Measurements from ENCODE around the gene AGL.

The AGL gene

GRCh38 chr1:99963041-99963795, 113.1 kb downstream of the AGL start:
- DNase-seq: no peak
- no peak overlapping the region for H3K4me3 ChIP-seq (ENCODE audit: control insufficient read depth in 1 of 7, extremely low read depth in 1 of 7, insufficient read depth in 4 of 7, low read depth in 2 of 7, low read length in 6 of 7)
- H3K4me1 ChIP-seq (ENCODE audit: control extremely low read depth in 1 of 4, control insufficient read depth in 4 of 4, insufficient read depth in 4 of 4, low read length in 3 of 4): no peaks in the 10 kb centered on the region
- no peaks in the 10 kb centered on the region for H3K36me3 ChIP-seq (ENCODE audit: control insufficient read depth in 4 of 4, insufficient read depth in 4 of 4, low read length in 3 of 4)
- ChIA-PET POLR2A (interaction anchor here (0.7 kb wide), 1 partner anchor 39 kb away, joined by 3 read pairs; no protein-coding TSS in a partner anchor), CTCF (interaction anchor here (1.6 kb wide), 1 partner anchor 10 kb away, joined by 4 read pairs; no protein-coding TSS in a partner anchor)
- H3K27ac ChIP-seq (ENCODE audit: insufficient read depth in 1 of 2, low read depth in 1 of 2, low read length in 2 of 2, poor library complexity in 1 of 2, severe bottlenecking in 2 of 2): no peak overlapping the region
- H3K9me3 ChIP-seq (ENCODE audit: control extremely low read depth in 1 of 5, control insufficient read depth in 4 of 5, insufficient read depth in 2 of 5, low read depth in 1 of 5, low read length in 4 of 5): no peaks in the 10 kb centered on the region
- no peaks in the 10 kb centered on the region for H3K27me3 ChIP-seq (replicated peaks in 2 of 5; ENCODE audit: control insufficient read depth in 4 of 5, insufficient read depth in 5 of 5, low read length in 4 of 5)

DNA sequence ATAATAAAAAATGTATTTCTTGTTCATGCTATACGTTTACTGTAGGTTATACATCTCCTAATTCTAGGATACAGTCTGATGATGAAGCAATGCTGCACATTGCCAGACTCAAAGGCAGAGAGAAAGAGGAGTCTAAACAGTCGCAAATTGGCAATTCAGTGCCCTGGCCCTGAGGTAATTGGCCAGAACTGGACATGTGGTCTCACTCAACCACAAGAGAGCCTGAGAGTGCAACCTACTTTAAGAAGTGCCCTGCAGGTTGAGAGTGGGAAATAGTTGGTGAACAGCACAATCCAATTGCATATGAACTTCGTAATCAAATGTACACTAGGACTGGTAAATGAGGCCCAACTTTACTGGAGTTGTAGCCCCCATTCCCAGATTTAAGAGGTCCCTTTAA, 114.6 kb downstream of the AGL start:
- Histone ChIP-seq H3K27me3 (replicated peaks in 2 of 5; ENCODE audit: control insufficient read depth in 4 of 5, insufficient read depth in 5 of 5, low read length in 4 of 5) (no peaks in the 10 kb centered on the region), H3K27ac (ENCODE audit: insufficient read depth in 1 of 2, low read depth in 1 of 2, low read length in 2 of 2, poor library complexity in 1 of 2, severe bottlenecking in 2 of 2) (no peak overlapping the region), H3K9me3 (ENCODE audit: control extremely low read depth in 1 of 5, control insufficient read depth in 4 of 5, insufficient read depth in 2 of 5, low read depth in 1 of 5, low read length in 4 of 5) (no peaks in the 10 kb centered on the region), H3K4me3 (ENCODE audit: control insufficient read depth in 1 of 7, extremely low read depth in 1 of 7, insufficient read depth in 4 of 7, low read depth in 2 of 7, low read length in 6 of 7) (no peak overlapping the region), H3K4me1 (ENCODE audit: control extremely low read depth in 1 of 4, control insufficient read depth in 4 of 4, insufficient read depth in 4 of 4, low read length in 3 of 4) (peaks cover 3 to 10% (median 5%) of the 10 kb centered on the region in 4 experiments), H3K36me3 (ENCODE audit: control insufficient read depth in 4 of 4, insufficient read depth in 4 of 4, low read length in 3 of 4) (no peaks in the 10 kb centered on the region)
- 100% methylated on average over 3 of the region's 3 CpGs for WGBS (ENCODE audit: insufficient coverage)
- CTCF ChIA-PET: interaction anchor here (1.0 to 1.6 kb wide), 3 partner anchors 9 to 17 kb away, joined by 3 to 4 read pairs (median 3); no protein-coding TSS in a partner anchor
- POLR2A ChIA-PET: no interaction called here
- peak in 1 of 3 donors; percentile 26 for DNase-seq

DNA sequence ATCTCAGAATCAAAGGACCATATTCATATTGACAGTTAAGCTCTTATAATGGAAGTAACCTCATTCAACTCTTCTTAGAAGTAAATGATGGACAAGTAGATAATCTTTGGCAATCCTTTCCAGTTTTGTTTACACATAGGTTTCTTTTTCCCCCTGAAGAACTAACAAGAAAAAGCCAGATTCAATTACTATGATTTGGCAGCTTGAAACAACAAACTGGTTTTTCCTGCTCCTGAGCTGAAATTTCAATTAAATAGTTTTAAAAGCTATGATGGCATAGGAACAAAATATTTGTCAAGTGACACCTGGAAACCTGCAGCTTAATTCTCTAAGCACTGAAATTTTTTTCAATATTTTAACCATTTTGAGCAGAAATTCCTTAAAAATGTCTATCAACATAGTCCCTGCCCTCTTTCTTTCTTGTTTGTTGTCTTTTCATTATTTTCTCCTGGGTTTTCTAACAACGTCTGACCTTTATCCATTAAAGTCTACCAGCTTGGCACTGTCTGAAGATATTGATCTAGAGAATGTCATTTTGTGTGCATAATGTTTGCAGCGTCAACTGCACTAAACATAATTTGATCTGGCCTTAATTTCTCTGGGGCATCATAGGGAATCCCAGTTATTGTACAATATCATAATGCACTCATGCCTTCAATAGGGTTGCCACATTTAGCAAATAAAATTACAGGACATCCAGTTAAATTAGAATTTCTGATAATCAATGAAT, 115.7 kb downstream of the AGL start:
- H3K4me1 ChIP-seq (ENCODE audit: control extremely low read depth in 1 of 4, control insufficient read depth in 4 of 4, insufficient read depth in 4 of 4, low read length in 3 of 4): peaks cover 6 to 18% (median 11%) of the 10 kb centered on the region in 4 experiments
- H3K27me3 ChIP-seq (replicated peaks in 2 of 5; ENCODE audit: control insufficient read depth in 4 of 5, insufficient read depth in 5 of 5, low read length in 4 of 5): no peaks in the 10 kb centered on the region
- H3K36me3 ChIP-seq (ENCODE audit: control insufficient read depth in 4 of 4, insufficient read depth in 4 of 4, low read length in 3 of 4): no peaks in the 10 kb centered on the region
- ChIA-PET POLR2A (no interaction called here), CTCF (no interaction called here)
- H3K4me3 ChIP-seq (ENCODE audit: control insufficient read depth in 1 of 7, extremely low read depth in 1 of 7, insufficient read depth in 4 of 7, low read depth in 2 of 7, low read length in 6 of 7): no peak overlapping the region
- H3K9me3 ChIP-seq (ENCODE audit: control extremely low read depth in 1 of 5, control insufficient read depth in 4 of 5, insufficient read depth in 2 of 5, low read depth in 1 of 5, low read length in 4 of 5): no peaks in the 10 kb centered on the region
- no peak for DNase-seq
- 100% methylated on average over 1 of the region's 2 CpGs for WGBS (ENCODE audit: insufficient coverage)
- no peak overlapping the region for H3K27ac ChIP-seq (ENCODE audit: insufficient read depth in 1 of 2, low read depth in 1 of 2, low read length in 2 of 2, poor library complexity in 1 of 2, severe bottlenecking in 2 of 2)

GRCh38 chr1:99968214-99968613, 118.1 kb downstream of the AGL start:
- Histone ChIP-seq H3K27me3 (replicated peaks in 2 of 5; ENCODE audit: control insufficient read depth in 4 of 5, insufficient read depth in 5 of 5, low read length in 4 of 5) (no peaks in the 10 kb centered on the region), H3K36me3 (ENCODE audit: control insufficient read depth in 4 of 4, insufficient read depth in 4 of 4, low read length in 3 of 4) (no peaks in the 10 kb centered on the region), H3K9me3 (ENCODE audit: control extremely low read depth in 1 of 5, control insufficient read depth in 4 of 5, insufficient read depth in 2 of 5, low read depth in 1 of 5, low read length in 4 of 5) (no peaks in the 10 kb centered on the region), H3K4me3 (ENCODE audit: control insufficient read depth in 1 of 7, extremely low read depth in 1 of 7, insufficient read depth in 4 of 7, low read depth in 2 of 7, low read length in 6 of 7) (no peak overlapping the region), H3K4me1 (ENCODE audit: control extremely low read depth in 1 of 4, control insufficient read depth in 4 of 4, insufficient read depth in 4 of 4, low read length in 3 of 4) (peaks cover 9 to 20% (median 14%) of the 10 kb centered on the region in 4 experiments), H3K27ac (ENCODE audit: insufficient read depth in 1 of 2, low read depth in 1 of 2, low read length in 2 of 2, poor library complexity in 1 of 2, severe bottlenecking in 2 of 2) (no peak overlapping the region)
- 100% methylated on average over 4 of the region's 4 CpGs for WGBS (ENCODE audit: insufficient coverage)
- POLR2A ChIA-PET: no interaction called here
- CTCF ChIA-PET: no interaction called here
- no peak for DNase-seq

DNA sequence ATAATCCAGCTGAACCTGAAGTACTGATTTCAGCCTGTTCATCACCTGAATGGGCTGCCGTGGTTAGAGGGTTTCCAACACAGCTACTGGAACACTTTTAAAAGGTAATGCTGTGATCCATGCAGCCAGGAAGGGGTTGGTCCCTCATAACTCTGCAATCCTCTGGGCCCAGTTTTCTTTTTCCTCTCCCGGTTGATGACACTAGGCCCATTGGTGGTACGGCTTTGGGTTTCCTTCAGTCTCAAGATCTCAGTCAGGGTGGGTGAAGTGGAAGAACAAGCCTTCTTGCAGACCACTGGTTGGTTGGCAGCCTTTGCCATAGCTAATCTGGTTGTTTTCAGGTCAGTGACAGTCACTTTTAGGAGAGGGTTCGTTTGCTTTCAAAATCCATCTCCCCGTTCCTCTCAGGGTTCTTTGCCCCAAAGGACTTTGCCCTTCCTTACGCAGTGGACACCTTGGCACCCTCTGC, 119.1 kb downstream of the AGL start:
- ChIA-PET CTCF (interaction anchor here (0.7 to 1.5 kb wide), 2 partner anchors 40 to 57 kb away, joined by 3 read pairs; no protein-coding TSS in a partner anchor), POLR2A (no interaction called here)
- Histone ChIP-seq H3K4me3 (ENCODE audit: control insufficient read depth in 1 of 7, extremely low read depth in 1 of 7, insufficient read depth in 4 of 7, low read depth in 2 of 7, low read length in 6 of 7) (peak overlapping the region; percentile 53 to 95 (median 91)), H3K27me3 (replicated peaks in 2 of 5; ENCODE audit: control insufficient read depth in 4 of 5, insufficient read depth in 5 of 5, low read length in 4 of 5) (no peaks in the 10 kb centered on the region), H3K27ac (ENCODE audit: insufficient read depth in 1 of 2, low read depth in 1 of 2, low read length in 2 of 2, poor library complexity in 1 of 2, severe bottlenecking in 2 of 2) (peak overlapping the region; percentile 35 to 84), H3K36me3 (ENCODE audit: control insufficient read depth in 4 of 4, insufficient read depth in 4 of 4, low read length in 3 of 4) (no peaks in the 10 kb centered on the region), H3K4me1 (ENCODE audit: control extremely low read depth in 1 of 4, control insufficient read depth in 4 of 4, insufficient read depth in 4 of 4, low read length in 3 of 4) (peaks cover 9 to 20% (median 14%) of the 10 kb centered on the region in 4 experiments), H3K9me3 (ENCODE audit: control extremely low read depth in 1 of 5, control insufficient read depth in 4 of 5, insufficient read depth in 2 of 5, low read depth in 1 of 5, low read length in 4 of 5) (no peaks in the 10 kb centered on the region)
- 17% methylated on average over 4 of the region's 6 CpGs for WGBS (ENCODE audit: insufficient coverage)
- DNase-seq: no peak

- DNase-seq: peak; percentile 80 to 89 (median 85)
- POLR2A ChIA-PET: interaction anchor here (0.5 to 0.7 kb wide), 2 partner anchors 30 to 382 kb away, joined by 3 read pairs; no protein-coding TSS in a partner anchor
- peaks cover 9 to 20% (median 14%) of the 10 kb centered on the region in 4 experiments for H3K4me1 ChIP-seq (ENCODE audit: control extremely low read depth in 1 of 4, control insufficient read depth in 4 of 4, insufficient read depth in 4 of 4, low read length in 3 of 4)
- CTCF ChIA-PET: interaction anchor here (0.7 to 1.5 kb wide), 4 partner anchors 31 to 109 kb away, joined by 3 read pairs; no protein-coding TSS in a partner anchor
- no peaks in the 10 kb centered on the region for H3K9me3 ChIP-seq (ENCODE audit: control extremely low read depth in 1 of 5, control insufficient read depth in 4 of 5, insufficient read depth in 2 of 5, low read depth in 1 of 5, low read length in 4 of 5)
- 0% methylated on average over 74 of the region's 74 CpGs for WGBS (ENCODE audit: insufficient coverage)
- peak within 1 kb of the TSS; percentile 53 to 95 (median 91) for H3K4me3 ChIP-seq (ENCODE audit: control insufficient read depth in 1 of 7, extremely low read depth in 1 of 7, insufficient read depth in 4 of 7, low read depth in 2 of 7, low read length in 6 of 7)
- H3K36me3 ChIP-seq (ENCODE audit: control insufficient read depth in 4 of 4, insufficient read depth in 4 of 4, low read length in 3 of 4): peaks cover 0 to 4% (median 1%) of the 10 kb centered on the region in 4 experiments
- no peaks in the 10 kb centered on the region for H3K27me3 ChIP-seq (replicated peaks in 2 of 5; ENCODE audit: control insufficient read depth in 4 of 5, insufficient read depth in 5 of 5, low read length in 4 of 5)
- peak within 1 kb of the TSS; percentile 40 to 84 for H3K27ac ChIP-seq (ENCODE audit: insufficient read depth in 1 of 2, low read depth in 1 of 2, low read length in 2 of 2, poor library complexity in 1 of 2, severe bottlenecking in 2 of 2)
Observed at GRCh38 chr1:99969729-99970621, 119.8 kb downstream of the AGL start, which contains the start of gene SLC35A3. TSS of gene SLC35A3 (plus strand) at chr1:99969996. CDS start at chr1:99993555, 23,559 bp downstream.
